Endothelial cell of hepatic sinusoid (primary cell): ENCODE measurements around the gene GPR107.

Experiments
- in situ Hi-C: cut with HindIII; loops from 2 replicates; pipeline ENCODE4 v1.10.0; 2017; ENCODE audit warnings: low sequenced_read_pairs

Gene GPR107

DNA sequence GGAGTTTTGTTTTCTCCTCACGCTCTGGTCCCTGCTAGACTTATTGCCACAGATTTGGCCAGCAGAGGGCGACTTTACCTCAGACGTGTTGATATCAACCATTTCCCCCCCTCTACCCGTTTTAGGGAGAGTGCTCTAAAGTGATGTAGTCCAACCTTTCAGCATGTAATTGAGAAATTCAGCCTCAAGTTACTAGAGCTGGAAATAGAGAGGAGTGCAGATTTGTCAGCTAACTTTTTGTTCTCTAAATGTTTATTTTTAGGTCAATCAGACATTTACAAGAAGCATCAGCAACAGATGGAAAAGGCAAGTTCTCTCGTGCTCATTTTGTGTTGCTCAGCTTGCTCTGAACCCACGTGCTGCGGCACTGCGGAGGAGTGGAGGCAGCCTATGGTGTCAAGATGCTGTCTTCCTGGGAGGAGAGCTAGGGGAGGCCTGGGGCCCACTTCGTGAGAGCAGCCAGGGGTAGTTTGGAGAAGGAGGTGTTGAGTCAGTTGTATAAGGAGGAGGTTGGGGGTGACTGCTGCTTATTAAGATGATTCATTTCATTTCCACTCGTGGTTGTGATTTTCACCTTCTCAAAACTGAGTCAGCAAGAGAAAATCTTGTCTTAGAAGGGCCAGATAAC lies 53.6 kb downstream of the GPR107 start:
- in situ Hi-C loops: no loop called here

DNA sequence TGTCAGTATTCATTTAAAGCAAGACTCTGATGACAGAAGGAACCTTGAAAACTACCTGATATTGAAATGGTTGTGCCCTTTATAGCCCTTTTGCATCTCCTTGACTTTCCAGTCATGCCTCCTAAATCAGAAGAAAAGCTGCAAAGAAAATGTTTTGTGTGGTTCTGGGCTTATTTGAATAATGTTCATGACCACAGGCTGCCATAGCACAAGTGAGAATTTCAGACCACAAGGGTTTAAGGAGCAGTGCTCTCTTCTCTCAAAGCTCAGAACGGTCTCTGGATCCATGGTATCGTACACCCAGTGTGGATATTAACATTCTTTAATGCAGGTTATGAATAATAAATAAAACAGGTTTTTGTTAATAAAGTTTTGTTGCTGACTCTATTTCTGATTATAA lies 54.2 kb downstream of the GPR107 start:
- in situ Hi-C loops: no loop called here

DNA sequence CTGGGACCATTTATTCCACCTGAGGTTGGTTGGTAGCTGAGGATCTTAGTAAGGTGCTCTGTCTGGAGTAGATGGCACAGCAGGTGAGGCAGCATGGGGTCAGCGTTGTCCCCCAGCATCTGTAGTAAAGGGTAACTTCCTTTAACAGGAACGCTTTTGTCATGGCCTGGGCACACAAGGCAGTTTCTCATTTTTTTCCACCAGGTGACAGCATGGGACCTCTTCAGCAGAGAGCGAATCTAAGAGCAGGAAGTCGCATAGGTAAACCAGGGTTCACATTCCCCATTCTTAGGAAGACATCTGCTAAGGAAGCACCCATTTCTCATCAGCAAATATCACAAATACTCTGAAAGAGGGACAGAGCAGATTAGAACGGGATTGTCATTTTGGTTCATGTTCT lies 56.5 kb downstream of the GPR107 start:
- in situ Hi-C loops: loop anchor here (5.0 kb wide), 1 partner anchor 132 kb away; no protein-coding TSS in a partner anchor

DNA sequence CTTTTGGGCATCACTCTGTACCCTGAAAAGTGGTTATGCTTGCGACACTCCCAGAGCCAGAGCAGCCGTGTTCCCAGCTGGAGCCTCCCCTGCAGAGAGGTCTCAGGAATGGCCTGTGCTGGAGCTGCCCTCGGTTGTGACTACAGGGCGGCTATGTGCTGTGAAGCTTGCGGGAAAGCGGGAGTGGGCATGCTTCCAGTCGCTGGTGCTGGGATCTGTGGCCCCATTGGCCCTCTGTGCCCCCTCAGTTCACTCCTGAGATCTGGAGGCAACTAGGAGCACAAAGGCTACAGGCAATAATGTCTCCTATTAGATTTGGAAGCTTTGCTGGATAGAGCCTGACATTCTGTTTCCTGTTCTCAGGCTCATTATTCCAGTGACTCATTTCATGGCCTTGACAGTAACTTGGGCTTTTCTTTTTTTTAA lies 56.9 kb downstream of the GPR107 start:
- in situ Hi-C loops: loop anchor here (5.0 kb wide), 1 partner anchor 132 kb away; no protein-coding TSS in a partner anchor

DNA sequence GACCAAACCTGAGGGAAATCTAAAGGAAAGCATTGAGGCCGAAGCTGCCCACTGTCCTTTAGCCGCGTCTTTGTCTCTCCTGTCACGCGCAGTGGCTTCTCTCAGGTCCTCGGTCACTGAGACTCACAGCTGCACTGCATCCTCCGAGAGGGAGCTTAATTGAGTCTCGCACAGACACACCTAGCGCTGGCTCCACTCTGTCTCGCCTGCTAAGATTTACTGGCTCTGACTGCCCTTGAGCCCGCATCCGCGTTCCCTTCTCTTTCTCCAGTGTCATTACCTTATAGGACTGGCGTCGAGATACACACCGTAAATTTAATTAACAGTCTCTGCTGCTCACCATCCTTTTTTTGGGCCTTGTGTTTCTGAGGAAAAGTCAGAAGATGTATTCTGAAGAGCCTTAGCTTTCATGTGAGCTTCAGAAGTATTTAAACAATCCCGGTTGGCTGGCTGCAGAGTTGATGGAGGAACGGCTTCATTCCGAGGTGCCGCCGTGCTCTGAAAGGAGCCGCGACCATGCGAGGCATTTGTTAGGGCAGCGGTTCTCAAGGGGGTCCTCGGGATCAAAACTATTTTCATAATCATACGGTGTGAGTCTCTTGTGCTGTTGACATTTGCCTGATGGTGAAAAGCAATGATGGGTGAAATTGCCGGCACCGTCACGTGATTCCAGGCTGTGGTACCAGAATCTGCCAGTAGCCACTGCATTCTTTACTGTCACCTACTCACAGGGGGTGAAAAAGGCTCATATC lies 58.3 kb downstream of the GPR107 start:
- in situ Hi-C loops: loop anchor here (5.0 kb wide), 1 partner anchor 130 kb away; no protein-coding TSS in a partner anchor

DNA sequence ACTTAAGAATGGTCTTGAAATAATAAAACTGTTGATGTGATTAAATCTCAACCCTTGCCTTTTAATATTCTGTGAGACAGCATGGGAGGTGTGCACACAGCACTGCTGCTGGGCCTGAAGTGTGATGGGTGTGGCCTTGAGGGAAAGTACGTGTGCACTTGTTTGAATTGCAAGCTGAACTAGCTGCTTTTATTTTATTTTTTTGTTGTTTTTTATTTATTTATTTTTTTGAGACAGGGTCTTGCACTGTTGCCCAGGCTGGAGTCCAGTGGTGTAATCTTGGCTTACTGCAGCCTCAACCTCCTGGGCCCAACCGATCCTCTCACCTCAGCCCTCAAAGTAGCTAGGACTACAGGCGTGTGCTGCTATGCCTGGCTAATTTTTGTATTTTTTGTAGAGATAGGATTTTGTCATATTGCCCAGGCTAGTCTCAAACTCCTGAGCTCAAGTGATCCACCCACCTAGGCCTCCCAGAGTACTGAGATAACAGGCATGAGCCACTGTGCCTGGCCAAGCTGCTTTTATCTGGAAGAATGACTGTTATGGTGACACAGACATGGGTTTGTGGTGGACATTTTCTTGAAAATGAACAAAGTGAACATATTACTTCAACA lies 58.9 kb downstream of the GPR107 start:
- in situ Hi-C loops: loop anchor here (5.0 kb wide), 1 partner anchor 130 kb away; no protein-coding TSS in a partner anchor

DNA sequence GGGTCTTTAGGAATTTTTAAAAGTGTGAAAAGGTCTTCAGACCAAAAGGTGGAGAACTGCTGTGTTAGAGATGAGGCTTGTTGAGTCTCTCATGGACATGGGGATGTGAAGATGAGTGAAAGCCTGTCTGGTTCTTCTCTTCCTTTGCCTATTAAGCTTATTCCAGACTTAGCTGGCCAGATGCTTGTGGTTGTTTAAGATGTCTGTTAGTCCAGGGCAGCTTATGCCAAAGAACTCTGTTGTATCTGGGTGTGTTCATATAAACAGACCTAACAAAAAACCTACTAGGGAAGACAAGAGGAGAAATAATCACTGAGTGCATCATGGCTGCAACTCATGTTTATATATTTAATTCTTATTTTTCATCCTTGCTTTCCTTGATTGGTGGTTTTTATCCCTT lies 61.0 kb downstream of the GPR107 start:
- in situ Hi-C loops: loop anchor here (5.0 kb wide), 1 partner anchor 128 kb away; no protein-coding TSS in a partner anchor

DNA sequence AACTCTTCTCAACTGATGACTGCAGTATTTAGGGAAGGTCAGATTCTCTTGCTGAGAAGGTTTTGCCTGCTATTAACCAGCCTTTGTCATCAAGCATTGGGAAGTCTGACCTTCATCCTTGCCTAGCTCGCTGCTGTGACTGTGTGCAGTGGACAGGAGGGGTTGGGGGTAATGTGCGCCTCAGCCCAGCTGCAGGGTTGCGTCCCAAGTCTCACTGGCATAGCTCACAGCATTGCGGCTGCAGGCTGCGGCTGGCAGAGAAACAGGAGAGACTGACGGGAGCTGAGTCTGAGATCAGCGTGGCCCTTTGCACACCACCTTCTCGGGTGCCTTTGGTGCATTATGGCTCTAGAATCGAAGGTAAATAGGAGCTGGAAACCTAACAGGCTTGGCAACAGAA lies 62.6 kb downstream of the GPR107 start:
- in situ Hi-C loops: no loop called here

DNA sequence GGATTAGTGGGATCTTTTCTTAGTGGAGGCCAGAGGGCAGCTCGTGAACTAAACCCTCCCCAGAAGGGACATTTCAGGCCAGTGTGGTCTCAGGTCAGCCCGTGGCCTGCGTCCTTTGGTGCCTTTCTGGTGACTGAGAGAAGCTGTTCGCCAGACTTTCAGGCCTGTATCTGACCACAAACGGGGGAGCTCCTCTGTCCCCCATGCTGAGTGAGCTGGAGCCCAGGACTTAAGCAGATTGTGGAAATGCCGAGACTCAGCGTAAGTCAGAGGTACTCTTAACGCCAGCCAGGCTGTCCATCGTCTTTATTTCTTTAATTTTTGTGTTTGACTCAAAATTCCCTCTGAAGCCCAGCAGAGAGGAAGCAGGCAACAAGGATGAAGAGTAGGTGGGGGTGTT lies 63.7 kb downstream of the GPR107 start:
- in situ Hi-C loops: no loop called here

DNA sequence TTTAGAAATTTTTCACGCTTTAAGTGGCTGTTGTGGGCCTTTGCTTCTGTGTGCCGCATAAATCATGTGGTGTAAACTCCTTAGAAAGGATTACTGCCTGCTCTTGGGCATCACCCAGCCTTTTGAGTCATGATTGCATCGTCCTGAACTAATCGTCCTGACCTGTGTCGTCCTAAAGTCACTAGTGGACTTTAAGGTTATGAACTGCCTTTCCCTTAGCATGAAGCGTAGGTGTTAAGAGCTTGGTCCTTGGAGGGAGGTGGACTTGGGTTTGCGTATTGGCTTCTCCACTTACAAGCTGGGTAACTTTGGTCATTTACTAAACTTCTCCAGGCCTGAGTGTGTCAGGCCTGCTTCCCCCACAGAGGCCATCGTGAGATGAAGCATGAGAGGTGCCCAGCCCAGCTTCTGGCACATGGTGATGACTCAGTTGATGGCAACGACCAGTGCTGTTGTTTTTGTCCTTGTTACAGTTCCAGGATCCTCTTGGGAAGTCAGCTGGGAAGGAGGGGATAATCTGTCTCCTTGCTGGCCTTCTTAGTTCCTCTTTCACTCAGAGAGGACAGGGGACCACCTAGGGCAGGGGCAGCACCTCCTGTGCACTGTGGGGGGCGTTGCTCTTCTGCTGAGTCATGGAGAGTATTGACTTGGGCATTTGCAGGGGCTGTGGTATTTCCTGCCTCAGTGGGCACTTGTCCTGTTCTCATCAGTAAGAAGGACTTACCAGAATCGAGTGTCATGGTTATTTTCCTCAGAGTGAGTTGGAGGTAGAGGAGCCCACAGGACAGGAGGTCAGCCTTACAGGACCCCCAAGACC lies 64.3 kb downstream of the GPR107 start:
- in situ Hi-C loops: no loop called here

DNA sequence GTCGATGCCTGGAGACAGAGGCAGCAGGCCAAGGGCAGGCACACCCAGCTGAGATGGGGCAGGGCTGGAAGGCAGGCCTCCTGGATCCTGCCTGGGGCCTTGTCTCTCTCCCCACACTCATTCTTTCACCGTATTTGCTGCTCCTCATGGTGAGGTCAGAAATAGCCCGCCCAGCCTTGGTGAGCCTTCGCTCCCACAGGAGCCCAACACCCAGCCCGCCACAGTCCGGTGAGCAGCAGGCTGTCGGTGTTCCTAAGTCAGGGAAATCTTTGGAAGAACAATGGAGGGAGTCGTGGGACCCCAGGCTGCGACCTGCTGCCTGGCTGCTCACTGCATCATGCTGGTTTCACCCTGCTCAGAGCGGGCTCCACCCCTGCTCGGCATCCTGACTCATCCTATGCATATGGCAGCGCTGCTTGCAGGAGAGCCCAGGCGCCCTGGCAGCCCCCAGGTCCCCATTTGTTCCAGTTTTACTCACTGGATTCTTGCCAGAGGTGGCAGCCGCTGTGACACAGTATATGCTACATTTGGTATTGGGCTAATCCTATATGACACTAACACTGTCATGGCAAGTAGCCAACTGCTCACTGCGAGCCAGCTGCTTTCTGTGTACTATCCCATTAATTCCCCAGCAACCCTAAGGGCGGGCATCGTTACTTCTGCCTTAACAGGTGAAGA lies 65.3 kb downstream of the GPR107 start:
- in situ Hi-C loops: no loop called here

DNA sequence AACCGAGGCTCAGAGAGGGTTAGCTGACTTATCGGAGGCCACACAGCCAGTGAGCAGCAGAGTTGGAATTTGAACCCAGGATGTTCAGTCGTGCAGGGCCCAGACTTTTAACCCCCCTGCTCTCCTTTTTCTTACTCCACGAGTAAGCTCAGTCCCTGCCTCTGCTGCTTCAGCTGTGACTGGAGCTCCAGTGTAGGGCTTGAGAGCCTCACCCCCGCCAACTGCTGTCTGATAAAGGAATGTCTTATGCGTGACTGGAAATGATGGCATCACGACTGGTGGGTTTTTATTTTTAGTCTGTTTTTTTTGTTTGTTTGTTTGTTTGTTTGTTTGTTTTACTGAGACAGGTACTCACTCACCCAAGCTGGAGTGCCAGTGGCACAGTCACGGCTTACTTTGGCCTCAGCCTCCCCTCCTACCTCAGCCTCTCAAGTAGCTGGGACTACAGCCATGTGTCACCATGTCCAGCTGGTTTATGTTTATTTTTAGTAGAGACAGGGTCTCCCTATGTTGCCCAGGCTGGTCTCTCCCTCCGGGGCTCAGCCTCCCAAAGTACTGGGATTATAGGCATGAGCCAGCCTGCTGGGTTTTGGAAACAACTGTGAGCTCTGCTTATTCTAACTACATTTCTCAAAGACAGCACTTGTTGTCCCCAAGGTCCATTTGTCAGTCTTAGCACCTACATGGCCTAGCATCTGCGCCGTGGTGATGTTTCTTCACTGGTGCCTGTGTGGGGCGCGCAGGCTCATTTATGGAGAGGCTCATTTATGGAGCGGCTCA lies 66.0 kb downstream of the GPR107 start:
- in situ Hi-C loops: no loop called here

DNA sequence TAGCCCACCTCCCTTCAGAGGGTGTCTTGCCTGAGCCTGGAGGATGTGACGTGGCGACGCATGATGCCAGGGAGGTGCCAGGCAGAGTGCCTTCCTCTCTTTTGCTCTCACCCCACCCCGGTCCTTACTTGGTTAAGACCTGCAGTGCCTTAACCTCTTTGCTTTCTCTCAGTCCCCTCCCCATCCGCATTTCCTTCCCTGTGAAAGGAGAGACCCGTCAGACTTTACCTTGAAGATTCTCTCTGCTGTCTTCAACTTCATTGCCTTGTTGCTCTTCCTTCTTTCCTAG lies 66.5 kb downstream of the GPR107 start:
- in situ Hi-C loops: no loop called here

DNA sequence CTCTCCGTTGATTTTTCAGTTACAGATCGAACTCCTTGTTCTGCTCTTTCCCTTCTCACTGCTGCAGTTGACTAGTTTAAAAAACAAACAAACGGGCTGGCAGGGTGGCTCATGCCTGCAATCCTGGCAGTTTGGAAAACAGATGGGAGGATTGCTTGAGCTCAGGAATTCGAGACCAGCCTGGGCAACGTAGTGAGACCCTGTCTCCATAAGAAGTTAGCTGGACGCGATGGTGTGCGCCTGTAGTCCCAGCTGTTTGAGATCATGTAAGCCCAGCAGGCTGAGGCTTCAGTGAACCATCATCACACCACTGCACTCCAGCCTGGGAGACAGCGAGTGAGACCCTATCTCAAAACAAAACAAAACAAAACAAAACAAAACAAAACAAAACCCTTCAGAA lies 67.1 kb downstream of the GPR107 start:
- in situ Hi-C loops: no loop called here

DNA sequence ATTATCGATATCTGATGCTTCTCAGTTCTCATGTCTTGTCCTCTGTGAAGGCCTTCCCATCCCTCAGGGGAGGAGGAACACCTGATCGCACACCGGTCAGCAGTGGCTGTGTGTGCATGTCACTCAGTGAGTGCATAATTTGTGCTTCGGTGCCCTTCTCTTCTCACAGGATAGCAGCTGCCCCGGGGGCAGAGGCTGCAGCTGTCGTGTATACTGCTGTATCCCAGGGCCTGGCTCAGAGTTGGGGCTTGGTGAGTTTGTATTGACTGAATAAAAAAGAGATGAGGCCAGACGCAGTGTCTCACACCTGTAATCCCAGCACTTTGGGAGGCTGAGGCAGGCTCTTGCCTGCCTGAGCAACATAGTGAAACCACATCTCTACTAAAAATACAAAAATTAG lies 68.8 kb downstream of the GPR107 start:
- in situ Hi-C loops: no loop called here

DNA sequence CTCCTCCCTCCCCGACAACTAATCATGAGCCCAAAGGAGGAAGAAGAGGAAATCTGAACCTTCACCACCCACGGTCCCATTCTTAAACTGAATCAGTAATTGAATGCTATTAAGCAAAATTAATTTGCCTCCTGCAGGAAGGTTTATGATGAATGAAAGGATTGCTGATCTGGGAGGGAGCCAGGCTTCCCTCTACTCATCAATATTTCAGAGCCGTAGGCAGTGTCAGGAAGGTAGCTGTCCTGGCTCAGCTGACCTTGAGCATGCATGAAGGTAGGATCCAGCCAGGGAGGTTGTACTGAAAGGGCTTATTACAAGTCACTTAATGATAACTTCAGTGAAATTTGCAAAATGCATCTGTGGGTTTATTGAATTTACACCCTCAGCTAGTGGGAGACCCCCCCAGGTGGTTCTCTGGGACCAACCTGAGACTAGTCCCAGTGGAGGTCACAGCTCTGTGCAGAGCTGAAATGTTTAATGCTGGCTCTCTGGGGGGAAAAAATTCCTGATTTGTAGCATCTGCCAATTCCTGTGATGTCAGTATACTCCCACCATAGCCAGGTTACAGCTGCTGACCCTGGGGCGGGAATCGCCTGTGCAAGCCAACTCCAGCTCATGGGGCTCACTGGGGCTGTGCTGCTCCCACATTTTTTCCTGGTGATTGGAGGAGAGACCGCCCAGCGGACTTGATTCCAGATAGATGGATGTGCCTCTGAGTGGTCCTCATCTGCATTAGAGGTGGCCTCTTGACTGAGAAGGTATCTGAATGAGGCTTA lies 70.6 kb downstream of the GPR107 start:
- in situ Hi-C loops: no loop called here

DNA sequence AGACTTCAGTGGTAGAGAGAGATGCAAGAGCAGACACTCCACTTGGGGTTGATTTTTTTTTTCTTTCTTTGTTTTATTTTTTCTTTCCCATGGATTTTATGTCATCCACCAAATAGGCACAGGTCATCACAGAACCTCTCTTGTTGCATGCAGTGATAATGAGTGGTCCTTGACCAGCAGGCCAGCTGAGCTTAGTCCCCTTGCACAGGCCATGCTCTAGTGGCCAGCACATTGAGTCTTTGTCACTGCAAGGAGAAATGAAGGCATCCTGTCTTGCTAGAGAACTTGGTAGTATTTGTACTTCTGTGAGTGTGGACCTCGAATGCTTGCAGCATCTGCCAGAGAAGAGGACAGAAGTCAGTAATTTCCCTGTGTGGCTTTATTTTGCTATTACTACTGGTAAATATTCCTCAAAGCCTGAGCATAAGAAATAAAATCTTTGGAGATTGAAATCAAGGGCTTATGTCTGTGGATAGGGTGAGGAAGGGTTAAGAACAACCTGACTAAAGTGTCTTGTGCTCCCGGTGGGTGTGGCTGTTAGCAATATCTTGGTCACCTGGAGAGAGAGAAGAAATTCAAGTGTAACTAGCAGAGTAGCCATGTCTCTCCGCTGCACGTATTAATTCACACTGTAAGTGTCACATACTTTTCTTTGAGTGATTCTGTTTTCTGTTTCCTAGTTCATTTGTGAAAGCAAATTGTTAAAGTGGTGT lies 73.2 kb downstream of the GPR107 start:
- in situ Hi-C loops: loop anchor here (5.0 kb wide), 1 partner anchor 50 kb away; no protein-coding TSS in a partner anchor

DNA sequence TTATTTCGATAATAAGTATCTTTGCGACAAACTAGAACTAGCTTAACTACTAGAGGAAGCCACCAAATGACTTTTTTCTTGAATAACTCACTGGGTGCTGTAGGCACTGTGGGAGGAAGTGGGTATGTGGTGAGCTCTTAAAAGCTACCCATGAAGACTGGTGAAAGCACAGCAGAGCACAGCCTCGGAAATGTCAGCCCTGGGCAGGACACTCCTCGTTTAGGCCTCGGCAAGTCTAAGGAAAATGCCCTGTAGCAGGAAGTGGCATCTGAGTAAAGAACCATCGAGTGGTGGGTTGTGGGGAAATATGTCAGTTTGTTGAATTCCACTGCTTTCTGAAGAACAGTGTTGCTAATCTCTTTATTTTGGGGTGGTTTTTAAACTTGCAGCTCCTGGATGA lies 74.5 kb downstream of the GPR107 start:
- in situ Hi-C loops: loop anchor here (5.0 kb wide), 1 partner anchor 49 kb away; no protein-coding TSS in a partner anchor
